Brain microvascular endothelial cell (primary cell): ENCODE results near the gene MACROD1.

Experiments
- DNase-seq: peaks from one replicate; pipeline ENCODE4 v3.0.0-alpha.2; 2020
- H3K27ac ChIP-seq: fragments of 250-450 bp; sonication (Bioruptor Pico); 2 replicates; pipeline ENCODE4 v1.5.1; 2020; ENCODE audit warnings: mild to moderate bottlenecking, moderate library complexity
- H3K27me3 ChIP-seq: fragments of 250-450 bp; sonication (Bioruptor Pico); replicated peaks from 2 replicates; pipeline ENCODE4 v1.5.1; 2020; ENCODE audit warnings: mild to moderate bottlenecking
- H3K36me3 ChIP-seq: fragments of 250-450 bp; sonication (Bioruptor Pico); replicated peaks from 2 replicates; pipeline ENCODE4 v1.5.1; 2020; ENCODE audit warnings: mild to moderate bottlenecking
- H3K4me3 ChIP-seq: 2 replicates; pipeline ENCODE4 v1.5.1; 2011; ENCODE audit warnings: low read depth, mild to moderate bottlenecking, control low read depth, low read length, moderate library complexity
- in situ Hi-C: cut with HindIII; loops from 2 replicates; pipeline ENCODE4 v1.10.0; 2017; ENCODE audit warnings: low sequenced_read_pairs, low pct_ligation_motif_present
- TF ChIP-seq, protein P1 (sequence below): IDR thresholded peaks from 2 replicates; pipeline ENCODE4 v1.5.1; 2011; ENCODE audit warnings: low read depth, mild to moderate bottlenecking, moderate library complexity, low read length, control low read depth, inconsistent platforms; ENCODE audit errors: missing control alignments

MACROD1 gene

DNA sequence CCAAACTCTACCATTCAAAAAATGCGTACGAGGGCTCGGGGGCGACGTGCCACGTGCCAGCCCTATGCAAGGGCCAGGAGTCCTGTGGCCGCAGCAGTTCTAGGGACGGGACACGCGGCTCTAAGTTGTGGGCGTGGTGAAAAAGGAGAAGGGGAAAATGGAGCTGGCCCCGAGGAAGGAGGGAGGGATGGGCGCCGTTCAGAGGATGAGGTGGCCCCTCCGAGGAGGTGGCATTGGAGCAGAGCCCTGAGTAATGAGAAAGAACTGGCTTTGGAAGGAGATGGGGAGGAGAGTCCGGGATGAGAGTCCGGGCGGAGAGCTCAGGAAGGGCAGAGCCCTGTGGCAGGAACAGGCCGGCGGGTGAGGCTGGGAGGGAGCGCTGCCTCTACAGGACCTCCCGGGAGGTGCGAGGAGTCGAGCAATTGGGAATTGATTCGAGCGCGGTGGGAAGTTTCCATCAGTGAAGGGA is 158.7 kb downstream of the MACROD1 start:
- DNase-seq: no peak
- in situ Hi-C loops: no loop called here
- no peaks in the 10 kb centered on the region for H3K36me3 ChIP-seq
- H3K27me3 ChIP-seq: no peaks in the 10 kb centered on the region
- H3K27ac ChIP-seq: no peak overlapping the region
- peak overlapping the region; percentile 12 for H3K4me3 ChIP-seq
- TF ChIP-seq, protein P1, sequence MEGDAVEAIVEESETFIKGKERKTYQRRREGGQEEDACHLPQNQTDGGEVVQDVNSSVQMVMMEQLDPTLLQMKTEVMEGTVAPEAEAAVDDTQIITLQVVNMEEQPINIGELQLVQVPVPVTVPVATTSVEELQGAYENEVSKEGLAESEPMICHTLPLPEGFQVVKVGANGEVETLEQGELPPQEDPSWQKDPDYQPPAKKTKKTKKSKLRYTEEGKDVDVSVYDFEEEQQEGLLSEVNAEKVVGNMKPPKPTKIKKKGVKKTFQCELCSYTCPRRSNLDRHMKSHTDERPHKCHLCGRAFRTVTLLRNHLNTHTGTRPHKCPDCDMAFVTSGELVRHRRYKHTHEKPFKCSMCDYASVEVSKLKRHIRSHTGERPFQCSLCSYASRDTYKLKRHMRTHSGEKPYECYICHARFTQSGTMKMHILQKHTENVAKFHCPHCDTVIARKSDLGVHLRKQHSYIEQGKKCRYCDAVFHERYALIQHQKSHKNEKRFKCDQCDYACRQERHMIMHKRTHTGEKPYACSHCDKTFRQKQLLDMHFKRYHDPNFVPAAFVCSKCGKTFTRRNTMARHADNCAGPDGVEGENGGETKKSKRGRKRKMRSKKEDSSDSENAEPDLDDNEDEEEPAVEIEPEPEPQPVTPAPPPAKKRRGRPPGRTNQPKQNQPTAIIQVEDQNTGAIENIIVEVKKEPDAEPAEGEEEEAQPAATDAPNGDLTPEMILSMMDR: no peak

DNA sequence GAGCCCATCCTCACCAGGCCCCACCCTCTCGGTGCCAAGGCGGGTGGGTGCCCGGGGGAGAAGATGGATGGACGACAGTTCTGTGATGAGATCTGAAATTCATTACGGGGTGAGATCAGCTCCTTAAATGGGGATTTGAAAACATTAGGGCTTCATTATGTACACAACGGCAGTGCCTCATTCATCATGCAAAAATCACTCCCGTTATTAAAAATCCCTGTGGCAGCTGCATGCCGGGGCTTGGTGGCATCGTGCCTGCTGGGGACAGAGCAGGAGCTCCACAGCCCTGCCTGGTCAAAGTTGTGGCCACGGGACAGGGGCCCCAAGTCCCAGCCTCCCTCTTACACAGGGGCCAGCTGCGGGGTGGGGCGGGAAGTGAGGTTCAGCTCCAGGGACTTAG is 159.5 kb downstream of the MACROD1 start:
- in situ Hi-C loops: no loop called here
- DNase-seq: no peak
- TF ChIP-seq, protein P1: no peak
- H3K27me3 ChIP-seq: no peaks in the 10 kb centered on the region
- no peak overlapping the region for H3K27ac ChIP-seq
- no peaks in the 10 kb centered on the region for H3K36me3 ChIP-seq
- H3K4me3 ChIP-seq: no peak overlapping the region

DNA sequence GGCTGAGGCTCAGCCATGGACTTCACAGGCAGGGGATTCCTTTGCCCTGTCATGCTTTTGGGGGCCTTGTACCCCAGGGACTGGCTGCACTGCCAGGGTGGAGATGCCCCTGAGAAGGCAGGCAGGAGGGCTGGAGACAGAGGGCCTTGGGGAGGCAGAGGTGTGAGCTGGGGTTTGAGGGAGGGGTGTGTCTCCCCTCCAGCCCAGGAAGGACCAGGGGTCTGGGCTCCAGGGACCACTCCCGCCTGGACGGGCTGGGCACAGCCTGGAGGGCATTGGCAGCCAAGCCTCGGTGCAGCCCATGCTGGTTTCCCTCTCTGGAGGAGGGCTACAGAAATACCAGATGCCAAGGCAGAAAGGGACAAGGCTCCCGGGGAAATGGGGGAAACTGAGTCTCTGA is 160.2 kb downstream of the MACROD1 start:
- Histone ChIP-seq H3K36me3 (no peaks in the 10 kb centered on the region), H3K27me3 (no peaks in the 10 kb centered on the region), H3K4me3 (no peak overlapping the region), H3K27ac (no peak overlapping the region)
- in situ Hi-C loops: no loop called here
- TF ChIP-seq, protein P1: no peak
- DNase-seq: no peak

DNA sequence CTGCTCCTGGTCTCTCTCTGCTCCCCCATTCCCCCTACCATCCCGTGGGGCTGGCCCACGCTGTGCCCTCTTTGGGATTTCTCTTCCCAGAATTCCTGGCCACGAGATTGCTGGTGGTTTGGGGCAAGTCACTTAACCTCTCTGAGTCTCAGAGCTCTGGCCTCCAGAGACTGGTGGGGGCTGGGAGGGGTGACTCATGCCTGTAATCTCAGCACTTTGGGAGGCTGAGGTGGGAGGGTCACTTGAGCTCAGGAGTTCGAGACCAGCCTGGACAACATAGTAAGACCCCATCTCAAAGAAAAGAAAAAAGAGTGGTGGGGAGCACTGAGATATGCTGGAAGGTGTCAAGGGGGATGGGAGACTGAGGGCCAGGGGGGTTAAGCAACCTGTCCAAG is 161.3 kb downstream of the MACROD1 start:
- Histone ChIP-seq H3K27ac (no peak overlapping the region), H3K4me3 (no peak overlapping the region), H3K36me3 (no peaks in the 10 kb centered on the region), H3K27me3 (no peaks in the 10 kb centered on the region)
- in situ Hi-C loops: loop anchor here (5.0 kb wide), 1 partner anchor 133 kb away; no protein-coding TSS in a partner anchor
- no peak for DNase-seq
- TF ChIP-seq, protein P1: no peak

DNA sequence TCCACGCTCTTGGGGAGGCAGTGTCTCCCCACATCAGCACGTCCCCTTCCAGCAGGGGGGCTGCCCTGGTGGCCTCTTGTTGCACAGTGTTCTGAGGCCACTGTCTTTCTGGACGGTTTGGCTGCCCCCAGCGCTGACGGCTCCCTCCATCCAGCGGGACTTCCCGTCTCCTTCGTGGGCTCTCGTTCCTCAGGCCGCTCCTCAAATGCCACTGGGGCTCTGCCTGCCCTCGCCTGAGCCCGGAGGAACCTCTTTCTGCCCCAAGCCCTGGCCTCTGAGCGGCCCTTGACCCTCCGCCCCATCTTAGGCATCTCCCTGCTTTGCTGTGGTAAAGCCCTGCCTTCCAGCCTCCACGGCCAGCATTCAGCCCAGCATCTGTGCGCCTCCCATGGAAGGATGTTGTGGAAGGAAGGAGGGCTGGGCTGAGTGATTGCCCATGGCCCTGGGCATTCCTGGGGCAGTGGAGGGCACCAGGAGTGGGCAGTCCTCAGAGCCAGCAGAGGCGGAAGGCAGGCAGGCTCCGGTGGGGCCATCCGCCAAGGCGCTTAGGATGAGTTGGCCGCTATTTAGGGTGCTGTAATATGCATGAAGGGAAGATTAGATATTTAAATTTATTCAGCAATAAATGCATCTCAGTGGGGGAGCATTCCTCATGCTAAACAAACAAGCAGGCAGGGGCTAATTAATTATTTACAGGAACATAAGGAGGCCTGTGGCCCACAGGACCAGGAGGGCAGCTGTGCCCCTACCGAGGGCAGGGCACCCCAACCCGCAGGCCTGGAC is 161.9 kb downstream of the MACROD1 start:
- no peak overlapping the region for H3K4me3 ChIP-seq
- DNase-seq: no peak
- no peak overlapping the region for H3K27ac ChIP-seq
- TF ChIP-seq, protein P1: no peak
- no peaks in the 10 kb centered on the region for H3K27me3 ChIP-seq
- no peaks in the 10 kb centered on the region for H3K36me3 ChIP-seq
- in situ Hi-C loops: loop anchor here (5.0 kb wide), 1 partner anchor 133 kb away; no protein-coding TSS in a partner anchor
